GM10266 (cell line): Measurements from ENCODE around the gene C1D.
A peak's percentile ranks its signal among the peaks of the same experiment; 100 is the strongest.

ENCODE experiments used
- DNase-seq: peaks from one replicate; pipeline ENCODE4 v3.0.0; 2012; ENCODE audit errors: extremely low spot score
- CTCF ChIP-seq: IDR thresholded peaks from 2 replicates; pipeline ENCODE4 v1.5.1; 2012; ENCODE audit warnings: mild to moderate bottlenecking, low read depth; ENCODE audit not compliant: control insufficient read depth, insufficient read depth; ENCODE audit errors: missing control alignments

C1D gene

GRCh38 chr2:68062680-68063387 is at the start of gene C1D:
Gene C1D (minus strand): TSS chr2:68063004. CDS start chr2:68047310, 15,694 bp downstream.
- TF ChIP-seq CTCF: no peak
- DNase-seq: peak; percentile 83

- TF ChIP-seq CTCF: peak; percentile 12
- no peak for DNase-seq
Observed at GRCh38 chr2:68110102-68110501, 47.3 kb upstream of the C1D start.

- no peak for TF ChIP-seq CTCF
- DNase-seq: no peak
Observed at GRCh38 chr2:68108120-68108519, 45.3 kb upstream of the C1D start.

- DNase-seq: no peak
- TF ChIP-seq CTCF: no peak
Observed at GRCh38 chr2:68107475-68107874, 44.7 kb upstream of the C1D start.

- TF ChIP-seq CTCF: no peak
Observed at GRCh38 chr2:68104111-68104835, 41.5 kb upstream of the C1D start.

GRCh38 chr2:68103709-68104055 is 40.9 kb upstream of the C1D start:
- TF ChIP-seq CTCF: no peak
- no peak for DNase-seq

More at GRCh38 chr2:68104111-68104835, 41.5 kb upstream of the C1D start:
- no peak for DNase-seq
